ENCODE data around the gene NPAT. TPM values are rescaled to one million over a fixed set of nuclear protein-coding genes. Genes with fewer than 3 reads are reported as not detected.

Gene NPAT
- total and polyA plus RNA-seq, 2 of the 13 experiments (the other 11 are each of a cell fraction or from before 2014, with no cell fraction given) = 4.4 to 11.2 TPM

GRCh38 chr11:108128772-108129171, 93.7 kb downstream of the NPAT start:
- Histone ChIP-seq H3K36me3 (replicated peaks in 1 of 2; ENCODE audit: control insufficient read depth in 1 of 2, insufficient read depth in 2 of 2, low read length in 2 of 2) (peaks cover 3 to 6% of the 10 kb centered on the region in 2 experiments; a peak in 4 of 5 replicates), H3K4me1 (ENCODE audit: insufficient read depth, low read length) (peaks cover 13% of the 10 kb centered on the region), H3K4me2 (ENCODE audit: low read depth, low read length) (no peak overlapping the region), H4K20me1 (ENCODE audit: insufficient read depth, low read length) (no peaks in the 10 kb centered on the region), H2AFZ (ENCODE audit: low read length) (no peak overlapping the region), H3K79me2 (ENCODE audit: insufficient read depth, low read length) (peaks cover 18% of the 10 kb centered on the region), H3K4me3 (replicated peaks in 1 of 3; ENCODE audit: insufficient read depth in 1 of 3, low read depth in 2 of 3, low read length in 3 of 3) (no peak overlapping the region), H3K27me3 (ENCODE audit: control insufficient read depth in 1 of 2, insufficient read depth in 2 of 2, low read length in 2 of 2) (no peaks in the 10 kb centered on the region), H3K27ac (ENCODE audit: extremely low read length, insufficient read depth, low read length) (no peak overlapping the region), H3K9me3 (ENCODE audit: low read length) (no peaks in the 10 kb centered on the region), H3K9ac (ENCODE audit: insufficient read depth, low read depth, low read length) (no peak overlapping the region)
- in situ Hi-C loops (cut with HindIII; ENCODE audit: extremely low pct_ligation_motif_present, low pct_unique_long_range_greater_than_20kb) (loop anchor here (10.0 kb wide), 1 partner anchor 526 kb away; no protein-coding TSS in a partner anchor), intact Hi-C loops (cut with micrococcal nuclease; ENCODE audit: unreplicated experiment) (loop anchor here (10.0 kb wide), 1 partner anchor 124 kb away; the partner anchor contains the start of gene CUL5)
- no TSS peak for BruUV-seq (replicated peaks)
- ChIA-PET CTCF (ENCODE audit: low intra/inter-chr PET ratio, low total read pairs) (no interaction called here), POLR2A (no interaction called here)
- no peak for TF ChIP-seq DBP (CRISPR knock-in tag; IDR thresholded peaks at IDR 0.05; ENCODE audit: not compliant biosample characterization)
- TF ChIP-seq SRSF9 (IDR thresholded peaks at IDR 0.05; ENCODE audit: borderline replicate concordance, insufficient read depth, low read depth, low read length, poor library complexity, severe bottlenecking) = no peak
- TF ChIP-seq MTF1 (CRISPR knock-in tag; IDR thresholded peaks at IDR 0.05) = no peak
- no peak for TF ChIP-seq ZNF605 (CRISPR knock-in tag; IDR thresholded peaks at IDR 0.05)
- TF ChIP-seq, protein P1, sequence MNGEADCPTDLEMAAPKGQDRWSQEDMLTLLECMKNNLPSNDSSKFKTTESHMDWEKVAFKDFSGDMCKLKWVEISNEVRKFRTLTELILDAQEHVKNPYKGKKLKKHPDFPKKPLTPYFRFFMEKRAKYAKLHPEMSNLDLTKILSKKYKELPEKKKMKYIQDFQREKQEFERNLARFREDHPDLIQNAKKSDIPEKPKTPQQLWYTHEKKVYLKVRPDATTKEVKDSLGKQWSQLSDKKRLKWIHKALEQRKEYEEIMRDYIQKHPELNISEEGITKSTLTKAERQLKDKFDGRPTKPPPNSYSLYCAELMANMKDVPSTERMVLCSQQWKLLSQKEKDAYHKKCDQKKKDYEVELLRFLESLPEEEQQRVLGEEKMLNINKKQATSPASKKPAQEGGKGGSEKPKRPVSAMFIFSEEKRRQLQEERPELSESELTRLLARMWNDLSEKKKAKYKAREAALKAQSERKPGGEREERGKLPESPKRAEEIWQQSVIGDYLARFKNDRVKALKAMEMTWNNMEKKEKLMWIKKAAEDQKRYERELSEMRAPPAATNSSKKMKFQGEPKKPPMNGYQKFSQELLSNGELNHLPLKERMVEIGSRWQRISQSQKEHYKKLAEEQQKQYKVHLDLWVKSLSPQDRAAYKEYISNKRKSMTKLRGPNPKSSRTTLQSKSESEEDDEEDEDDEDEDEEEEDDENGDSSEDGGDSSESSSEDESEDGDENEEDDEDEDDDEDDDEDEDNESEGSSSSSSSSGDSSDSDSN (CRISPR knock-in tag; IDR thresholded peaks at IDR 0.05) = no peak
- ATAC-seq = no peak
- FAIRE-seq = no peak
- DNase-seq (ENCODE audit: low spot score) = no peak
- 98% methylated on average over 2 of the region's 2 CpGs for WGBS (ENCODE audit: low lambda C conversion rate)

Data from HepG2 (cell line).